ENCODE results near the gene RAB39A. TPM values are rescaled to one million over a fixed set of nuclear protein-coding genes. Genes with fewer than 3 reads are reported as not detected.

The RAB39A gene
- total and polyA plus RNA-seq, 10 of the 15 experiments (the other 5 are each of a cell fraction or from before 2014, with no cell fraction given) = 0.10 to 9.2 (median 4.9) TPM

- TF ChIP-seq PRDM15 (CRISPR knock-in tag; IDR thresholded peaks at IDR 0.05) (no peak), CHD1 (IDR thresholded peaks at IDR 0.05; ENCODE audit: low read depth, low read length) (no peak), SIX5 (IDR thresholded peaks at IDR 0.05; ENCODE audit: low read depth, low read length, severe bottlenecking) (no peak), IRF4 (IDR thresholded peaks at IDR 0.05; ENCODE audit: low read depth, low read length) (no peak), TAF1 (IDR thresholded peaks at IDR 0.05; ENCODE audit: borderline replicate concordance, low read depth, low read length) (no peak)
These were observed 25.2 kb downstream of the RAB39A start (continued) for GRCh38 chr11:107953446-107953845.

- Histone ChIP-seq H3K9ac (ENCODE audit: control insufficient read depth, insufficient read depth, low read length) (no peak overlapping the region), H3K36me3 (ENCODE audit: control insufficient read depth in 2 of 2, insufficient read depth in 2 of 2, low read length in 1 of 2) (no peaks in the 10 kb centered on the region), H3K4me3 (no peak overlapping the region), H3K4me2 (ENCODE audit: control insufficient read depth, insufficient read depth) (no peak overlapping the region), H3K4me1 (ENCODE audit: control insufficient read depth, insufficient read depth, low read length) (peaks cover 8% of the 10 kb centered on the region; the same call in 1 of the 2 replicates), H3K79me2 (ENCODE audit: control insufficient read depth, insufficient read depth, low read length) (0 out of 2 replicates have a peak, but pooled peaks cover 2% of the 10 kb centered on the region), H3K9me3 (replicated peaks; ENCODE audit: control insufficient read depth, insufficient read depth, low read length) (no peaks in the 10 kb centered on the region), H4K20me1 (ENCODE audit: control insufficient read depth, insufficient read depth) (no peaks in the 10 kb centered on the region), H3K27ac (ENCODE audit: control insufficient read depth, insufficient read depth) (no peak overlapping the region), H3K27me3 (replicated peaks in 1 of 2; ENCODE audit: control insufficient read depth in 2 of 2, insufficient read depth in 2 of 2, low read length in 1 of 2) (no peaks in the 10 kb centered on the region), H2AFZ (ENCODE audit: control insufficient read depth, low read depth, low read length) (no peak overlapping the region; the same call in 1 of the 2 replicates)
- TF ChIP-seq RUNX3 (IDR thresholded peaks at IDR 0.05; ENCODE audit: low read length) = no peak
- TF ChIP-seq ZSCAN29 (IDR thresholded peaks at IDR 0.05) = no peak
- no peak for TF ChIP-seq SUPT20H (IDR thresholded peaks at IDR 0.05; ENCODE audit: borderline replicate concordance, control insufficient read depth, low read depth, low read length)
- no peak for TF ChIP-seq HDAC6 (IDR thresholded peaks at IDR 0.05; ENCODE audit: unreplicated experiment)
- no peak for TF ChIP-seq SMARCA5 (IDR thresholded peaks at IDR 0.05)
- TF ChIP-seq, protein P1, sequence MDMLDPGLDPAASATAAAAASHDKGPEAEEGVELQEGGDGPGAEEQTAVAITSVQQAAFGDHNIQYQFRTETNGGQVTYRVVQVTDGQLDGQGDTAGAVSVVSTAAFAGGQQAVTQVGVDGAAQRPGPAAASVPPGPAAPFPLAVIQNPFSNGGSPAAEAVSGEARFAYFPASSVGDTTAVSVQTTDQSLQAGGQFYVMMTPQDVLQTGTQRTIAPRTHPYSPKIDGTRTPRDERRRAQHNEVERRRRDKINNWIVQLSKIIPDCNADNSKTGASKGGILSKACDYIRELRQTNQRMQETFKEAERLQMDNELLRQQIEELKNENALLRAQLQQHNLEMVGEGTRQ (IDR thresholded peaks at IDR 0.05; ENCODE audit: borderline replicate concordance, low read depth, low read length) = no peak
- TF ChIP-seq, protein P2, sequence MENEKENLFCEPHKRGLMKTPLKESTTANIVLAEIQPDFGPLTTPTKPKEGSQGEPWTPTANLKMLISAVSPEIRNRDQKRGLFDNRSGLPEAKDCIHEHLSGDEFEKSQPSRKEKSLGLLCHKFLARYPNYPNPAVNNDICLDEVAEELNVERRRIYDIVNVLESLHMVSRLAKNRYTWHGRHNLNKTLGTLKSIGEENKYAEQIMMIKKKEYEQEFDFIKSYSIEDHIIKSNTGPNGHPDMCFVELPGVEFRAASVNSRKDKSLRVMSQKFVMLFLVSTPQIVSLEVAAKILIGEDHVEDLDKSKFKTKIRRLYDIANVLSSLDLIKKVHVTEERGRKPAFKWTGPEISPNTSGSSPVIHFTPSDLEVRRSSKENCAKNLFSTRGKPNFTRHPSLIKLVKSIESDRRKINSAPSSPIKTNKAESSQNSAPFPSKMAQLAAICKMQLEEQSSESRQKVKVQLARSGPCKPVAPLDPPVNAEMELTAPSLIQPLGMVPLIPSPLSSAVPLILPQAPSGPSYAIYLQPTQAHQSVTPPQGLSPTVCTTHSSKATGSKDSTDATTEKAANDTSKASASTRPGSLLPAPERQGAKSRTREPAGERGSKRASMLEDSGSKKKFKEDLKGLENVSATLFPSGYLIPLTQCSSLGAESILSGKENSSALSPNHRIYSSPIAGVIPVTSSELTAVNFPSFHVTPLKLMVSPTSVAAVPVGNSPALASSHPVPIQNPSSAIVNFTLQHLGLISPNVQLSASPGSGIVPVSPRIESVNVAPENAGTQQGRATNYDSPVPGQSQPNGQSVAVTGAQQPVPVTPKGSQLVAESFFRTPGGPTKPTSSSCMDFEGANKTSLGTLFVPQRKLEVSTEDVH (IDR thresholded peaks at IDR 0.05; ENCODE audit: low read depth, partially characterized antibody) = no peak
- TF ChIP-seq SREBF1 (IDR thresholded peaks at IDR 0.05; ENCODE audit: low read length) = no peak
- TF ChIP-seq, protein P3, sequence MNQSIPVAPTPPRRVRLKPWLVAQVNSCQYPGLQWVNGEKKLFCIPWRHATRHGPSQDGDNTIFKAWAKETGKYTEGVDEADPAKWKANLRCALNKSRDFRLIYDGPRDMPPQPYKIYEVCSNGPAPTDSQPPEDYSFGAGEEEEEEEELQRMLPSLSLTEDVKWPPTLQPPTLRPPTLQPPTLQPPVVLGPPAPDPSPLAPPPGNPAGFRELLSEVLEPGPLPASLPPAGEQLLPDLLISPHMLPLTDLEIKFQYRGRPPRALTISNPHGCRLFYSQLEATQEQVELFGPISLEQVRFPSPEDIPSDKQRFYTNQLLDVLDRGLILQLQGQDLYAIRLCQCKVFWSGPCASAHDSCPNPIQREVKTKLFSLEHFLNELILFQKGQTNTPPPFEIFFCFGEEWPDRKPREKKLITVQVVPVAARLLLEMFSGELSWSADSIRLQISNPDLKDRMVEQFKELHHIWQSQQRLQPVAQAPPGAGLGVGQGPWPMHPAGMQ (IDR thresholded peaks at IDR 0.05; ENCODE audit: borderline replicate concordance) = no peak
- no peak for TF ChIP-seq WRNIP1 (IDR thresholded peaks at IDR 0.05; ENCODE audit: borderline replicate concordance, low read depth, low read length)
- no peak for TF ChIP-seq PAX8 (IDR thresholded peaks at IDR 0.05)
- intact Hi-C loops (cut with micrococcal nuclease; ENCODE audit: unreplicated experiment) = no loop called here
- BruUV-seq (replicated peaks) = no TSS peak
- no peak for DNase-seq (ENCODE audit: low read depth, low spot score)
- CTCF ChIA-PET = interaction anchor here (1.8 kb wide), 1 partner anchor 39 kb away, joined by 7 read pairs; no protein-coding TSS in a partner anchor
- 95% methylated on average over 1 of the region's 1 CpG for WGBS (ENCODE audit: insufficient coverage, insufficient replicate concordance, low lambda C conversion rate, missing lambda C conversion rate)
- FAIRE-seq = no peak
- in situ Hi-C loops (cut with MboI) = no loop called here
- no peak for ATAC-seq
- RAD21 ChIA-PET (ENCODE audit: unreplicated experiment) = interaction anchor here (0.5 kb wide), 1 partner anchor 23 kb away, joined by 4 read pairs; no protein-coding TSS in a partner anchor
- POLR2A ChIA-PET = no interaction called here
- SMC1A ChIA-PET (ENCODE audit: uncharacterized antibody, unreplicated experiment) = no interaction called here
These were observed 28.3 kb downstream of the RAB39A start for GRCh38 chr11:107956543-107956942.
